Activated T-cell treated with anti-CD3 and anti-CD28 coated beads, Interleukin-2, amount 50 U/mL, for 24 hours (primary cell): Measurements from ENCODE around the gene RREB1.

ENCODE experiments used
- DNase-seq: peaks from one replicate; pipeline ENCODE4 v3.0.0-alpha.2; 2020
- H3K27ac Mint-ChIP-seq: 2 replicates; pipeline ENCODE4 v1.8.0; 2020; ENCODE audit warnings: mild to moderate bottlenecking, mixed read lengths
- H3K27me3 Mint-ChIP-seq: 2 replicates; pipeline ENCODE4 v1.8.0; 2020; ENCODE audit warnings: mixed read lengths
- H3K36me3 Mint-ChIP-seq: 2 replicates; pipeline ENCODE4 v1.8.0; 2020; ENCODE audit warnings: low read depth, mixed read lengths
- H3K4me1 Mint-ChIP-seq: 2 replicates; pipeline ENCODE4 v1.8.0; 2020; ENCODE audit warnings: low read depth, mixed read lengths
- H3K4me3 Mint-ChIP-seq: 2 replicates; pipeline ENCODE4 v1.8.0; 2020; ENCODE audit warnings: mild to moderate bottlenecking, moderate library complexity, mixed read lengths
- H3K9me3 Mint-ChIP-seq: 2 replicates; pipeline ENCODE4 v1.8.0; 2020; ENCODE audit warnings: mixed read lengths

The RREB1 gene

GRCh38 chr6:7296602-7297001, 188.8 kb downstream of the RREB1 start:
- no peak overlapping the region for H3K27ac Mint-ChIP-seq
- no peaks in the 10 kb centered on the region for H3K9me3 Mint-ChIP-seq
- no peaks in the 10 kb centered on the region for H3K27me3 Mint-ChIP-seq
- no peak overlapping the region for H3K4me3 Mint-ChIP-seq
- DNase-seq: no peak
- peaks cover 24% of the 10 kb centered on the region for H3K4me1 Mint-ChIP-seq
- peaks cover 88% of the 10 kb centered on the region for H3K36me3 Mint-ChIP-seq

GRCh38 chr6:7298113-7298512, 190.4 kb downstream of the RREB1 start:
- H3K4me3 Mint-ChIP-seq: no peak overlapping the region
- H3K9me3 Mint-ChIP-seq: no peaks in the 10 kb centered on the region
- no peaks in the 10 kb centered on the region for H3K27me3 Mint-ChIP-seq
- DNase-seq: no peak
- peak overlapping the region; percentile 6 for H3K27ac Mint-ChIP-seq
- peaks cover 87% of the 10 kb centered on the region for H3K36me3 Mint-ChIP-seq
- H3K4me1 Mint-ChIP-seq: peaks cover 27% of the 10 kb centered on the region

- Mint-ChIP-seq H3K9me3 (no peaks in the 10 kb centered on the region), H3K27ac (peak overlapping the region; percentile 2), H3K4me3 (no peak overlapping the region), H3K27me3 (no peaks in the 10 kb centered on the region), H3K36me3 (peaks cover 96% of the 10 kb centered on the region), H3K4me1 (peaks cover 37% of the 10 kb centered on the region)
- no peak for DNase-seq
Measured at GRCh38 chr6:7300926-7301325, 193.2 kb downstream of the RREB1 start.
